BE2C (cell line): ENCODE measurements around the gene FOXQ1.

Experiments used
- DNase-seq: peaks from one replicate; pipeline ENCODE4 v3.0.0-alpha.2; 2020
- H3K27me3 ChIP-seq: fragments of 250-450 bp; sonication (Bioruptor Pico); 2 replicates; pipeline ENCODE4 v1.5.1; 2020; ENCODE audit warnings: mild to moderate bottlenecking
- H3K36me3 ChIP-seq: fragments of 250-450 bp; sonication (Bioruptor Pico); 2 replicates; pipeline ENCODE4 v1.5.1; 2020; ENCODE audit warnings: mild to moderate bottlenecking
- H3K4me1 ChIP-seq: fragments of 250-450 bp; sonication (Bioruptor Pico); 2 replicates; pipeline ENCODE4 v1.5.1; 2020
- H3K4me3 ChIP-seq: 2 replicates; pipeline ENCODE4 v1.5.1; 2011; ENCODE audit warnings: low read depth, low read length
- H3K9me3 ChIP-seq: fragments of 250-450 bp; sonication (Bioruptor Pico); 2 replicates; pipeline ENCODE4 v1.5.1; 2020
- TF ChIP-seq, protein P1 (sequence below): IDR thresholded peaks from 2 replicates; pipeline ENCODE4 v1.5.1; 2012; ENCODE audit warnings: mild to moderate bottlenecking, low read depth, low read length

Gene FOXQ1

DNA sequence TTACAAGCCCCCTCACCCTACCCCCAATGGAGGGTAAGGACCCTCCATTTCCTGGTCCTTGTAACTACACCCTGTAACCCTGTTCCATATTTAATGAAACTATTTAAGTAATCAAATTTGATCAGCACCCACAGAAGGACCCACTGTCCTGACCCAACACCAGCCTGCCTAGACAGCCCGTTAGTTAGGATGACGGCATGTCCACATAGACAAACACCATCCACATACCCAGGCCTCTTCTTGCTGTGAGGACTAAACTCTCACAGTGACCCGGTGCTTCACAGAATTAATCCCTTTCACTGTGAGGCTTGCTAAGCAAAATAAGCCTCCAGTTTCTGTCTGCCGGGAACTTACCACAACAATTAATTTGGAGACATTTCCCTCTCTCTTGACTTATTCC lies 32.8 kb upstream of the FOXQ1 start:
- H3K36me3 ChIP-seq: no peaks in the 10 kb centered on the region
- H3K9me3 ChIP-seq: no peaks in the 10 kb centered on the region
- DNase-seq: no peak
- H3K4me1 ChIP-seq: no peaks in the 10 kb centered on the region
- peaks cover 18% of the 10 kb centered on the region for H3K27me3 ChIP-seq
- no peak overlapping the region for H3K4me3 ChIP-seq
- TF ChIP-seq, protein P1, sequence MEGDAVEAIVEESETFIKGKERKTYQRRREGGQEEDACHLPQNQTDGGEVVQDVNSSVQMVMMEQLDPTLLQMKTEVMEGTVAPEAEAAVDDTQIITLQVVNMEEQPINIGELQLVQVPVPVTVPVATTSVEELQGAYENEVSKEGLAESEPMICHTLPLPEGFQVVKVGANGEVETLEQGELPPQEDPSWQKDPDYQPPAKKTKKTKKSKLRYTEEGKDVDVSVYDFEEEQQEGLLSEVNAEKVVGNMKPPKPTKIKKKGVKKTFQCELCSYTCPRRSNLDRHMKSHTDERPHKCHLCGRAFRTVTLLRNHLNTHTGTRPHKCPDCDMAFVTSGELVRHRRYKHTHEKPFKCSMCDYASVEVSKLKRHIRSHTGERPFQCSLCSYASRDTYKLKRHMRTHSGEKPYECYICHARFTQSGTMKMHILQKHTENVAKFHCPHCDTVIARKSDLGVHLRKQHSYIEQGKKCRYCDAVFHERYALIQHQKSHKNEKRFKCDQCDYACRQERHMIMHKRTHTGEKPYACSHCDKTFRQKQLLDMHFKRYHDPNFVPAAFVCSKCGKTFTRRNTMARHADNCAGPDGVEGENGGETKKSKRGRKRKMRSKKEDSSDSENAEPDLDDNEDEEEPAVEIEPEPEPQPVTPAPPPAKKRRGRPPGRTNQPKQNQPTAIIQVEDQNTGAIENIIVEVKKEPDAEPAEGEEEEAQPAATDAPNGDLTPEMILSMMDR: no peak

DNA sequence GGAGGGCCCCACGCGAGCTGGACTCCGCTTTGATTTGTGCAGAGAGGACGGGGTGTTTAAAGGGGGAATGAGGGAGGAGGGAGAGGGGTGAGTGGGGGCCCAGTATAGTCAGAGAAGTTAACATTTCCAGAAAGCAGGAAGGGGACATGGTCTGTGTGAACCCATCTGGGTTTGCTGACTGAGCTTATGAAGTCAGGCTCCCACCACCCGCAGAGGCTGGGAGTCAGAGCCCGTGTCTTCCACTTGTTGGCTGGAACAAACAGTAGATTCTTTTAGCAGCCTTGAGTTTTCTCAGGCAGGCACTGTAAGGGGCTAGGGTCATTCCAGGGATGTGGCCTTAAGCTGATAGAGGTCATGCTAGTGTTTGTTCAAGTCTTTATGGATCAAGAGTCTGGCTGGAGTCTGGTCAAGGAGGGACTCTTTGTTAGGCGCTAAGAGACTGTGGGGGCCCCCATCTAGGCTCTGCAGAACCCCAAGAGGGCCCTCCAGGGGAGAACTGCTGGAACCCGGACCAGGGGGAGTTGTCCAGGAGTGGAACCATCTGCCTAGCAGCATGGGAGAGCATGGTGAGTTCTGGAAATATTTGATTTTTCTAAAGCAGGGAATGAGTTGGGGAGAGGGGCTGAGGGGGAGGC lies 31.1 kb upstream of the FOXQ1 start:
- DNase-seq: no peak
- no peaks in the 10 kb centered on the region for H3K36me3 ChIP-seq
- H3K9me3 ChIP-seq: no peaks in the 10 kb centered on the region
- TF ChIP-seq, protein P1: no peak
- peaks cover 18% of the 10 kb centered on the region; the same call in 1 of the 2 replicates for H3K27me3 ChIP-seq
- H3K4me1 ChIP-seq: no peaks in the 10 kb centered on the region
- no peak overlapping the region for H3K4me3 ChIP-seq

DNA sequence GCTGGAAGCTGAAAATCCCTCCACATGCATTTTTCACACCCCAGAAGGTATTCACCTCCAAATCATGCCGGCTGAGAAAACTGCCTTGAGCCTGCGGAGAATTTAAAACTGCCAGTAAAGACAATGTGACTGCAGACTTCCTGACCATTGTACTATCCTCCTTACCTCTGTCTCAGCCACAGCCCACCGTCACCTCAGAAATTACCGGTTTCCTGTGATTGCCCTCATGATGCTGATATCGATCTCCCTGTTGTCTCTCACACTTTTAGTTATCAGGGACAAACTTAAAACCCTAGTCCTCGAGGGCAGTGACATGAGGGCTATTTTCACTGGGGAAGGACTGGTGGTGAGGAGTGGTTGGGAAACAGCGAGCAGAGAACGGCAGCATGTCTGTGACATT lies 30.2 kb upstream of the FOXQ1 start:
- Histone ChIP-seq H3K4me3 (no peak overlapping the region), H3K4me1 (no peaks in the 10 kb centered on the region), H3K36me3 (no peaks in the 10 kb centered on the region), H3K27me3 (peaks cover 18% of the 10 kb centered on the region; the same call in 1 of the 2 replicates), H3K9me3 (no peaks in the 10 kb centered on the region)
- TF ChIP-seq, protein P1: no peak
- no peak for DNase-seq

DNA sequence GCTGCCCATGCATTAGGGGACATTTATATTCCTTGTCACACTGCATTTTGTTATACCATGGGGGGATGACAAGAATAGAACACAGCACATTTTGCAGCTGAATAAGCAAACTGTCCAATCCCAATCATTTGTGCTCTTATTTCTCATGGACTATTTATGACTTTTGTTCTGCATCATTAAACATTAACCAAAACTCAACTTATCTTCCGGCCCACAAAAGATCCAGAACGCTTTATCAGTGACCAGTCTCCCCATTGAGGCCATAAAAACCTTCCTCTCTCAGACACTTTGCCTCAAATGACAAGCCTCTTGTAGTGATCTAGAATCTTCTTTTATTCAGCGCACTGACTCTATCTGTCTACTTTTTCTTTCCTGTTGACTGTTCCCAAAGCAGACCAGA lies 28.4 kb upstream of the FOXQ1 start:
- H3K36me3 ChIP-seq: no peaks in the 10 kb centered on the region
- TF ChIP-seq, protein P1: no peak
- no peaks in the 10 kb centered on the region for H3K9me3 ChIP-seq
- DNase-seq: no peak
- H3K27me3 ChIP-seq: peaks cover 15% of the 10 kb centered on the region; the same call in 1 of the 2 replicates
- H3K4me3 ChIP-seq: no peak overlapping the region
- no peaks in the 10 kb centered on the region for H3K4me1 ChIP-seq

DNA sequence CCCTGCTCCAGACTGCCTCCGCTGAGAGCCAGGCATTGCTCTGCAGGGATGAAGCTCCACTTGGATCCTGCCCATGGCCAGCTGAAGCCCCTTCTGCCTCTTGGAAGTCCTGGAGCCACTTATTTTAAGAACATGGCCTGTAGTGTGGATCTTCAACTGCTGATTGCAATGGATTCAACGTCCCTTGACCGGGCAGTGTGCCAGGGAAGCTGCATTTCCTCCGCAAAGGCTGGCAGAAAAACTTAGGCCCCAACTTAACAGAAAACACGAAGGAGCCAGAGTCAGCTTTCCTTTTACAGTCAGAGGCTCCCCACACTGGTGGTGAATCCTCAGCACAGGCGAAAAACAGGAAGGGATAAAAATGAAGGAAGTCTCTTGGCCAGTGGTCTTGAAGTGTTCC lies 26.3 kb upstream of the FOXQ1 start:
- Histone ChIP-seq H3K27me3 (peaks cover 6% of the 10 kb centered on the region), H3K36me3 (no peaks in the 10 kb centered on the region), H3K9me3 (no peaks in the 10 kb centered on the region), H3K4me1 (no peaks in the 10 kb centered on the region), H3K4me3 (no peak overlapping the region)
- TF ChIP-seq, protein P1: no peak
- DNase-seq: no peak

DNA sequence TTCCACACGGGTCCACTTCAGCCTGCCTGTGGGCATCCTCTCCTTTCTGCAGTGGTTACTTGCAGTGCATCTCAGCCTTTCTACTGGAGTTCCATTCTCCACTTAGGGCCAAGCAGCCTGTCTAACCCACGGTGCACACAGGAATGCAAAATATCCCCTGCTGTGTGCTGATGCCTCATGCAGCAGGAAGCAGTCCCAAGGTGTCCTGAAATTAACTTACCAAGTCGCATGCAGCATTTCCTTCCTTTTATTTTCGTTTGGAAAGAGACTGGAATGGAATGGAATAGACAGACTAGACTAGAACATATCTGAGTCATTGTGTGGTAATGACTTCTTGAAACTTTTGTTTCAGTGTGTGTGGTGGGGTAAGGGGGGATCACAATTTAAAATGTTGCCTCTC lies 25.9 kb upstream of the FOXQ1 start:
- no peaks in the 10 kb centered on the region for H3K9me3 ChIP-seq
- H3K4me3 ChIP-seq: no peak overlapping the region
- TF ChIP-seq, protein P1: no peak
- peaks cover 6% of the 10 kb centered on the region for H3K27me3 ChIP-seq
- no peak for DNase-seq
- no peaks in the 10 kb centered on the region for H3K36me3 ChIP-seq
- H3K4me1 ChIP-seq: no peaks in the 10 kb centered on the region
